Mesodermal cell (in vitro differentiated cells): ENCODE results near the gene GARNL3.

Experiments
- H3K27ac ChIP-seq: 2 replicates; pipeline ENCODE4 v1.7.0; 2013; ENCODE audit warnings: mild to moderate bottlenecking, low read depth, low read length, moderate library complexity; ENCODE audit not compliant: severe bottlenecking
- H3K36me3 ChIP-seq: 2 replicates; pipeline ENCODE4 v1.7.1; 2013; ENCODE audit warnings: mild to moderate bottlenecking, low read length, moderate library complexity; ENCODE audit not compliant: control insufficient read depth, insufficient read depth
- H3K4me1 ChIP-seq: one replicate; pipeline ENCODE4 v1.7.1; 2013; ENCODE audit warnings: mild to moderate bottlenecking, low read length; ENCODE audit not compliant: insufficient read depth, control insufficient read depth, poor library complexity, severe bottlenecking
- H3K4me3 ChIP-seq: 2 replicates; pipeline ENCODE4 v1.7.0; 2013; ENCODE audit warnings: low read length, control low read depth, mild to moderate bottlenecking; ENCODE audit not compliant: insufficient read depth, poor library complexity, severe bottlenecking; ENCODE audit errors: extremely low read depth
- H3K9me3 ChIP-seq: 2 replicates; pipeline ENCODE4 v1.7.1; 2013; ENCODE audit warnings: mild to moderate bottlenecking, low read length, moderate library complexity; ENCODE audit not compliant: control insufficient read depth
- WGBS, 2 experiments: methylation state at CpG; one replicate each; pipeline ENCODE4 v1.1.5; 2013; ENCODE audit warnings: missing lambda C conversion rate in 2 of 2; ENCODE audit not compliant: insufficient coverage in 2 of 2; 5-methylcytosine and 5-hydroxymethylcytosine counted together

Gene GARNL3

GRCh38 chr9:127422787-127423186 lies 158.2 kb downstream of the GARNL3 start:
- peaks cover 6% of the 10 kb centered on the region for H3K4me1 ChIP-seq
- H3K4me3 ChIP-seq = peak overlapping the region; percentile 89
- H3K36me3 ChIP-seq = peaks cover 15% of the 10 kb centered on the region
- no peaks in the 10 kb centered on the region for H3K9me3 ChIP-seq
- no peak overlapping the region for H3K27ac ChIP-seq
- WGBS, 2 experiments = 65 to 78% methylated on average over 5 of the region's 6 CpGs

- Histone ChIP-seq H3K9me3 (no peaks in the 10 kb centered on the region), H3K27ac (peak overlapping the region; percentile 84), H3K36me3 (peaks cover 22% of the 10 kb centered on the region), H3K4me1 (peaks cover 6% of the 10 kb centered on the region), H3K4me3 (peak overlapping the region; percentile 89)
- WGBS, 2 experiments = 0 to 1% methylated on average over 6 to 8 of the region's 9 CpGs
These were observed 158.9 kb downstream of the GARNL3 start for GRCh38 chr9:127423476-127423933.

- 1% methylated on average over 50 to 51 of the region's 54 CpGs for WGBS, 2 experiments
- Histone ChIP-seq H3K4me3 (peak within 1 kb of the TSS; percentile 89), H3K27ac (peak within 1 kb of the TSS; percentile 84), H3K4me1 (peaks cover 6% of the 10 kb centered on the region), H3K36me3 (peaks cover 28% of the 10 kb centered on the region), H3K9me3 (no peaks in the 10 kb centered on the region)
These were observed 159.5 kb downstream of the GARNL3 start, which contains the start of gene ZNF79 for GRCh38 chr9:127423934-127424675. Gene ZNF79, plus strand, starts transcription at chr9:127424382. Its CDS starts 406 bp downstream, at chr9:127424788.

GRCh38 chr9:127424676-127424999 lies 160.1 kb downstream of the GARNL3 start:
- WGBS, 2 experiments = 0% methylated on average over 3 to 7 of the region's 13 CpGs
- Histone ChIP-seq H3K9me3 (no peaks in the 10 kb centered on the region), H3K4me1 (peaks cover 6% of the 10 kb centered on the region), H3K27ac (peak overlapping the region; percentile 84), H3K4me3 (peak overlapping the region; percentile 89), H3K36me3 (peaks cover 33% of the 10 kb centered on the region)

- no peaks in the 10 kb centered on the region for H3K9me3 ChIP-seq
- peaks cover 55% of the 10 kb centered on the region for H3K36me3 ChIP-seq
- no CpG with 5 or more reads among the region's 2 CpGs for WGBS, 2 experiments
These were observed 162.2 kb downstream of the GARNL3 start for GRCh38 chr9:127426756-127427155.

GRCh38 chr9:127428348-127428747 lies 163.8 kb downstream of the GARNL3 start:
- no peaks in the 10 kb centered on the region for H3K9me3 ChIP-seq
- no peak overlapping the region for H3K4me3 ChIP-seq
- H3K4me1 ChIP-seq = peaks cover 3% of the 10 kb centered on the region
- H3K36me3 ChIP-seq = peaks cover 69% of the 10 kb centered on the region
- no peak overlapping the region for H3K27ac ChIP-seq
- WGBS, 2 experiments = 80% methylated on average over 1 of the region's 3 CpGs; no CpG with 5 or more reads in 1 of the 2 experiments

More at GRCh38 chr9:127426756-127427155, 162.2 kb downstream of the GARNL3 start:
- Histone ChIP-seq H3K4me1 (peaks cover 6% of the 10 kb centered on the region), H3K4me3 (no peak overlapping the region), H3K27ac (no peak overlapping the region)

GRCh38 chr9:127430415-127430814 lies 165.8 kb downstream of the GARNL3 start:
- H3K36me3 ChIP-seq = peaks cover 90% of the 10 kb centered on the region
- H3K4me3 ChIP-seq = no peak overlapping the region
- no peaks in the 10 kb centered on the region for H3K9me3 ChIP-seq
- WGBS, 2 experiments = 97 to 100% methylated on average over 7 to 8 of the region's 8 CpGs
- H3K4me1 ChIP-seq = no peaks in the 10 kb centered on the region
- no peak overlapping the region for H3K27ac ChIP-seq

GRCh38 chr9:127437497-127438264 lies 173.1 kb downstream of the GARNL3 start:
- Histone ChIP-seq H3K9me3 (no peaks in the 10 kb centered on the region), H3K4me1 (no peaks in the 10 kb centered on the region), H3K27ac (no peak overlapping the region), H3K36me3 (peaks cover 95% of the 10 kb centered on the region), H3K4me3 (no peak overlapping the region)
- 87 to 96% methylated on average over 9 to 10 of the region's 12 CpGs for WGBS, 2 experiments

- Histone ChIP-seq H3K27ac (no peak overlapping the region), H3K36me3 (peaks cover 93% of the 10 kb centered on the region), H3K4me1 (no peaks in the 10 kb centered on the region), H3K9me3 (no peaks in the 10 kb centered on the region), H3K4me3 (no peak overlapping the region)
- 96 to 98% methylated on average over 8 to 9 of the region's 9 CpGs for WGBS, 2 experiments
These were observed 173.8 kb downstream of the GARNL3 start for GRCh38 chr9:127438394-127438793.
